Left renal cortex interstitium (tissue), 4 donors: ENCODE results near the gene MYB. TPM values are rescaled to one million over a fixed set of nuclear protein-coding genes. Genes with fewer than 3 reads are reported as not detected.
A peak's percentile ranks its signal among the peaks of the same experiment; 100 is the strongest.
"Not testable (repeated sequence)": the region's sequence is repeated elsewhere in the genome, so short reads cannot be mapped to it uniquely, and the experiment has no call there.

Experiments used
- DNase-seq, 4 donors: peaks; one replicate each; pipeline ENCODE4 v3.0.0-alpha.2; 2013; ENCODE audit warnings: low read depth in 4 of 4, low spot score in 2 of 4, missing footprints in 1 of 4
- polyA plus RNA-seq, 4 donors: library from polyadenylated mRNA; unstranded; fragments of 120-200 nt; gene quantifications; one replicate each; pipeline ENCODE4 v1.2.1, GENCODE V29; 2013; ENCODE audit not compliant: insufficient read length in 4 of 4

Gene MYB
- 1 to 10 TPM; 4.3 to 4.9 (median 4.5) TPM for polyA plus RNA-seq

- peak in 2 of 4 donors; percentile 45 to 58 for DNase-seq
These were observed at the start of gene MYB for GRCh38 chr6:135180542-135181332. Gene MYB (plus strand): TSS chr6:135181308. CDS start chr6:135181514, 206 bp downstream.

GRCh38 chr6:135132776-135133175 is 48.3 kb upstream of the MYB start:
- no peak for DNase-seq

- DNase-seq, result no peak
These were observed 45.3 kb upstream of the MYB start for GRCh38 chr6:135135835-135136234.

GRCh38 chr6:135137826-135138225 is 43.3 kb upstream of the MYB start:
- no peak for DNase-seq

- no peak for DNase-seq
These were observed 39.9 kb upstream of the MYB start for GRCh38 chr6:135141182-135141581.

- no peak for DNase-seq
These were observed 39.4 kb upstream of the MYB start for GRCh38 chr6:135141728-135142127.

- not testable (repeated sequence) for DNase-seq
These were observed 38.9 kb upstream of the MYB start for GRCh38 chr6:135142232-135142631.

DNA sequence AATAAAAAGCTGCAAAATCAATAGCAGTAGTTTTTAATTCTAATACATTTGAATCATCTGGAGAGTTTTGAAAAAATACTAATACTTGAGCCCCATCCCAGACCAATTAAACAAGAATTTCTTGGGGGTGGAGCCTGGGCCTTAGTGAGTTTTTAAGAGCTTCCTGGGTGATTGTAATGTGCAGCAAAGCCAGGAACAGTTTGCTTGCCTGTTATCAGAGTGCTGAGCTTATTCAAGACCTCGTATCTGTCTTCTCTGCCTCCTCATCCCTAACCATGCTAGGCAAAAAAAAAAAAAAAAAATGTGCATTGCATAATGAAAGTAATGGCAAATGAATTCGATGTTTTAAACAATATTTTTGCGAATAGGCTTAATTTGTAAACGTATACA is 36.4 kb upstream of the MYB start:
- no peak for DNase-seq

DNA sequence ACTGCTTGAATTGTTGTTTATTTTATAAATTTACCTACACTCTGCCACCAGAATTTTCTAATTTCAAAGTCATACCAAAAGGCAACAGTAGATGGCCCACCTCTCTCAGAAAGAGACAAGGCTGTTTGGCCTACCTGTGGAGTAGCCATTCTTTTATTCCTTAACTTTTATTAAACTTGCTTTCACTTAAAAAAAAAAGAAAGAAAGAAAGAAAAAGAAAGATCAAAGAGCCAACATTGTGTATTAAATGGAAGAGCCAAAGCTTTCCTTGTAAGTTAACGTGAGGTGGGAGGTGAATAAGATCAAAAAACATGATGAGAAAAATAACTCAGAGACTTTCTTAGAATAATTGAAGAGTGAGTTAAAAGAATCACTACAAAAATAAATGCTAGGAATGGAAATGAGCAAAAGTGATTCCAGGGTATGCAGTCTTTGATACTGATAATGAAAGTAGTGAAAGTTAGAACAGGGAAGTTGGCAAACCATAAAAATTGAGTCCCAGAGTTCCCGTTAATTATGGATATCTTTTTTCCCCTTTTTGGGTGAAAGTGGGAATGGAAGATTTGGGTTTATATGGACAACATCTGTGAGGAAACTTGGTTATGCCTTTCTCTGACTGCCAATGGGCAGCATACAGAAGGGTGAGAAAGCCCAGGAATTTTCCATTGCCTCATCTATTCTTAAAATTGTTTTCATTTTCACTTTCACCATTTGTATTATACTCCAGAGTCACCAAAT is 35.9 kb upstream of the MYB start:
- no peak for DNase-seq

- DNase-seq, result no peak
These were observed 34.8 kb upstream of the MYB start for GRCh38 chr6:135146162-135146934.

- DNase-seq, result no peak
These were observed 33.2 kb upstream of the MYB start for GRCh38 chr6:135147637-135148592.

DNA sequence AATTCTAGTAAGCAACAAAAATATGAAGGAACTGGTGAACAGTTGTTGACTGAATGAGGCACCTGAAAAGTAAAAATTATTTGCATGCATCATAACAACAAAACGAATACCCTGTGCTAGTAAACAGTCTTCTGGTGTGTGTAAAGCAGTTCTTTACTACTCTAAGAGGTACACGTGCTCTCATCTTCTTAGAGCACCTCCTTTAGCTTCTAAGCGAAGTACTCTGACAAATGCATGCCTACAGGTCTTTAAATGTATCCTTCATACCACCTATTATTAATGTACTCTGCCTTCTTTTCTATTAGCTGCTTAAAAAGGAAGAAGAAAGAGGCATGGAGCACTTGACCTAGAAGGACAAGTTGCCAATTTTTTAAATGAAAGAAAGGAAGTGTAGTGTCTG is 32.2 kb upstream of the MYB start:
- no peak for DNase-seq

GRCh38 chr6:135149376-135149775 is 31.7 kb upstream of the MYB start:
- DNase-seq, result no peak

GRCh38 chr6:135150481-135150880 is 30.6 kb upstream of the MYB start:
- not testable (repeated sequence) for DNase-seq

DNA sequence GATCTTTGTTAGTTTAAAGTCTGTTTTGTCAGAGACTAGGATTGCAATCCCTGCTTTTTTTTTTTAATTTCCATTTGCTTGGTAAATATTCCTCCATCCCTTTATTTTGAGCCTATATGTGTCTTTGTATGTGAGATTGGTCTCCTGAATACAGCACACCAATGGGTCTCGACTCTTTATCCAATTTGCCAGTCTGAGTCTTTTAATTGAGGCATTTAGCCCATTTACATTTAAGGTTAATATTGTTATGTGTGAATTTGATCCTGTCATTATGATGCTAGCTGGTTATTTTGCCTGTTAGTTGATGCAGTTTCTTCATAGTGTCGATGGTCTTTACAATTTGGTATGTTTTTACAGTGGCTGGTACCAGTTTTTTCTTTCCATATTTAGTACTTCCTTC is 27.0 kb upstream of the MYB start:
- not testable (repeated sequence) for DNase-seq

DNA sequence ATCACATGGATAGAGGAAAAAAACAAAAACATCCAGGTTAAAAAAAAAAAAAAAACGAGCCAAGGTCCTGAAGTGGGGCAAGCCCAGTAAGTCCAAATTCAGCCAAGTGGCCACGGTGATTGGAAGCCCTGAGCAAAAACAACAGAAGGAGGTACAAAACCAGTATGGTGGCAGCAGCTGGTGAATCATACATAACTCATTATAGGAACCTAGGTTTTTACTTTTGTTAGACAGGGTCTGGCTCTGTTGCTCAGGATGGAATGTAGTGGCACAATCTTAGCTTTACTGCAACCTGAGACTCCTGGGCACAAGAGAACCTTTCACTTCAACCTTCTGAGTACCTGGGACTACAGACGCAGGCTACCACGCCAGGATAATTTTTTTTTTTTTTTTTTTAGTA is 22.7 kb upstream of the MYB start:
- no peak for DNase-seq

DNA sequence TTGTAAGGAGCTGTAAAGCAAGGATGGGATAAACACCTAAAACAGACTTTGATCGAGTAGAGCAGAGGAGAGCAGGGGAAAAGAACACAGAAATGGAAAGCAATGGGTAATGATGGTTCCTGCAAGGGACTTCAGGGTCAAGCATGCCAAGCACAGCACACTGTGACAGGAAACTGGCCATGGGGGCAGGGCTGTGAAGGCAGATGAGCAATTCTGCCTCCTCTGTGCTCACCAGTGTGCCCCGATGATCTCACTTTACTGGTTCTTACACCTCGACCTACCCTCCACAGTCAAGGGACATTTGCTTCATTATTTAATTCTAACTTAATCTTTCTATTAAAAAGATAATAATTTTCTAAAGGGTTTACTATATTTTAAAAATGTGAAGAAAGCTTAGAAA is 21.6 kb upstream of the MYB start:
- DNase-seq, result no peak

DNA sequence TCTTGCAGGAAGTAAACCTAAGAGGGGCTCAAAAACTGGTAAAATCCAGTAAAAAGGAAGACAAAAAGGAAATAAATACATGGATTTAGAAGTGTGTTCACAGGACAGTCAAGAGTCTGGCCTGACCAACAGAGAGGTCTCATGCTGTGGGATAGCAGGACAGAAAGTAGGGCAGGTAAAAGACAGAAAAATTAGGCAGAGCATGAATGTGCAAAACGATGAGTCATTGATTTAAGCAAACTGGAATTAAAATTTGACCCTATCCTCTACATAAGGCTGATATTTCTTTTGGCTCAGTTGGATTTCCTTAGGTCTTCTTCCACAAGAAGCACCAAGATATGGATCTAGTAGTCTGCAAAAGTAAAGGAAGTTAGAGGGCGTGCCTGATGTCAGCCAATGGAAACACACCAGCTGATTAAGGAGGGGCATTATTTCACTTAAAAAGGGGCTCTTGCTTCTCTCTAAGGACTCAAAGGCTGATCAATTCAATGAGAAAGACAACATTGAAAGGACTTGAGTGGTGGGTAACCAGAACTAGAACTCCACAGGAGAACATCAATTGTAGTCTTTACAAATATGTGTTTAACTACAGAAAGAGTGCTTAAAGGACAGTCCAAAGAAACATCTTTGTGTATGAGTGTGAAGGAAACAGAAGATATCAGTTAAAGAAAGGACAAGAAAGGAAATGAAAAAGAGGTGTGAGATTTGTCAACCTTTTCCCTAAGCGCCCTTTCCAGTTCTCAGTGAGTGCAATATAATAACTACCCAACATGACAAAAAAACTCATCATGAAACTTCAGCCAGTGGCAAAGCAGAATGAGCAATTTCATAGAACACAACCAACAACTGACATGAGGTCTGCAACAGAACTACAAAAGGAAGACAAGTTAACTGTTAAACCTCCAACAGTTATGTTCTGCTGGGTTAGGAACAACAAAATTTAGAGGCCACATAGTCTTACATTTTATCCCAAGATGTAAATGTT is 19.4 kb upstream of the MYB start:
- DNase-seq, result no peak
